PC-9 (cell line): ENCODE measurements around the gene PHKG2. TPM values are rescaled to one million over a fixed set of nuclear protein-coding genes. Genes with fewer than 3 reads are reported as not detected.

Experiments
- Bru-seq: library from RNA; stranded (reverse); fragments of 400-500 nt; gene quantifications from one replicate; lab custom pipeline; 2021; lab: Mats Ljungman, UMichigan
- BruChase-seq, 2 experiments: library from RNA; stranded (reverse); fragments of 400-500 nt; gene quantifications; one replicate each; lab custom pipeline; 2021; lab: Mats Ljungman, UMichigan
- BruUV-seq: library from RNA; stranded (reverse); fragments of 400-500 nt; replicated peaks from 2 replicates; lab custom pipeline; 2021; lab: Mats Ljungman, UMichigan
- CTCF ChIA-PET: fragments of 300-600 bp; sonication (Branson Sonifier 250); formaldehyde crosslinking; loops from one replicate; lab custom pipeline; 2022; ENCODE audit warnings: antibody characterized with exemption; lab: Charles Lee
- POLR2A ChIA-PET: fragments of 300-600 bp; sonication (Branson Sonifier 250); formaldehyde crosslinking; loops from one replicate; lab custom pipeline; 2022; ENCODE audit warnings: antibody characterized with exemption; ENCODE audit not compliant: unreplicated experiment; lab: Charles Lee
- DNase-seq, 2 experiments: peaks; one replicate each; pipeline versions ENCODE4 v3.0.0 to v3.0.0-alpha.2; 2015 to 2022; ENCODE audit warnings: mixed read lengths in 1 of 2
- H2AFZ ChIP-seq: fragments of 200-600 bp; sonication (generic); 2 replicates; pipeline ENCODE4 v1.8.1; 2017; ENCODE audit warnings: antibody characterized with exemption
- H3F3A ChIP-seq: fragments of 200-600 bp; sonication (generic); 2 replicates; pipeline ENCODE4 v1.8.1; 2017; ENCODE audit warnings: antibody characterized with exemption, mild to moderate bottlenecking, low read depth; ENCODE audit not compliant: insufficient read depth
- H3K27ac ChIP-seq: fragments of 200-600 bp; sonication (generic); 2 replicates; pipeline ENCODE4 v1.6.1; 2016; ENCODE audit warnings: mixed run types
- H3K27me3 ChIP-seq: fragments of 200-600 bp; sonication (generic); 2 replicates; pipeline ENCODE4 v1.6.1; 2016; ENCODE audit warnings: low read depth, mixed run types; ENCODE audit not compliant: insufficient read depth
- H3K36me3 ChIP-seq: fragments of 200-600 bp; sonication (generic); 2 replicates; pipeline ENCODE4 v1.6.1; 2016; ENCODE audit warnings: low read depth, mixed run types
- H3K4me1 ChIP-seq: fragments of 200-600 bp; sonication (generic); replicated peaks from 2 replicates; pipeline ENCODE4 v1.6.1; 2016; ENCODE audit warnings: mixed run types; ENCODE audit not compliant: insufficient read depth
- H3K4me2 ChIP-seq: fragments of 200-600 bp; sonication (generic); 2 replicates; pipeline ENCODE4 v1.6.1; 2017; ENCODE audit warnings: mixed run types
- H3K4me3 ChIP-seq: fragments of 200-600 bp; sonication (generic); 2 replicates; pipeline ENCODE4 v1.6.1; 2016; ENCODE audit warnings: mixed run types
- H3K79me2 ChIP-seq: fragments of 200-600 bp; sonication (generic); 2 replicates; pipeline ENCODE4 v1.6.1; 2017; ENCODE audit warnings: low read depth, mixed run types
- H3K9me2 ChIP-seq: fragments of 200-600 bp; sonication (generic); 2 replicates; pipeline ENCODE4 v1.8.1; 2017; ENCODE audit warnings: mild to moderate bottlenecking; ENCODE audit not compliant: insufficient read depth
- H3K9me3 ChIP-seq: fragments of 200-600 bp; sonication (generic); 2 replicates; pipeline ENCODE4 v1.8.1; 2016; ENCODE audit warnings: low read depth; ENCODE audit not compliant: insufficient read depth
- H4K20me1 ChIP-seq: fragments of 200-600 bp; sonication (generic); 2 replicates; pipeline ENCODE4 v1.8.1; 2017; ENCODE audit not compliant: insufficient read depth
- EZH2 ChIP-seq: fragments of 200-600 bp; sonication (generic); IDR thresholded peaks from 2 replicates; pipeline ENCODE4 v1.8.0; 2017; ENCODE audit warnings: antibody characterized with exemption, low read depth
- intact Hi-C: fragments of 100-400 bp; cut with micrococcal nuclease; formaldehyde crosslinking; loops from one replicate; pipeline ENCODE4 v1.10.0; 2022; ENCODE audit not compliant: unreplicated experiment
- long read RNA-seq: library from polyadenylated mRNA; stranded (forward); transcript quantifications from one replicate; pipeline ENCODE4 v2.0.0, GENCODE V29; 2022
- total RNA-seq: library from RNA; stranded (reverse); gene quantifications from 2 replicates; pipeline ENCODE4 v1.2.3, GENCODE V29; 2021
- TF ChIP-seq, protein P1 (sequence below): fragments of 200-600 bp; sonication (generic); conservative IDR thresholded peaks from 2 replicates; pipeline ENCODE4 v1.6.1; 2017; ENCODE audit warnings: mixed run types, antibody characterized with exemption, mild to moderate bottlenecking, moderate library complexity

PHKG2 gene, protein sequence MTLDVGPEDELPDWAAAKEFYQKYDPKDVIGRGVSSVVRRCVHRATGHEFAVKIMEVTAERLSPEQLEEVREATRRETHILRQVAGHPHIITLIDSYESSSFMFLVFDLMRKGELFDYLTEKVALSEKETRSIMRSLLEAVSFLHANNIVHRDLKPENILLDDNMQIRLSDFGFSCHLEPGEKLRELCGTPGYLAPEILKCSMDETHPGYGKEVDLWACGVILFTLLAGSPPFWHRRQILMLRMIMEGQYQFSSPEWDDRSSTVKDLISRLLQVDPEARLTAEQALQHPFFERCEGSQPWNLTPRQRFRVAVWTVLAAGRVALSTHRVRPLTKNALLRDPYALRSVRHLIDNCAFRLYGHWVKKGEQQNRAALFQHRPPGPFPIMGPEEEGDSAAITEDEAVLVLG
- 66.1 and 67.3 TPM in 2 replicates for total RNA-seq
- percentile 85 among the genes with signal in this experiment for Bru-seq, nascent RNA
- BruChase-seq, experiment 1, labeled RNA remaining after a 2-hour chase = percentile 93 among the genes with signal in this experiment
- BruChase-seq, experiment 2, labeled RNA remaining after a 6-hour chase = percentile 90 among the genes with signal in this experiment
- long read RNA-seq, full-length matches to known transcripts = 59 of 102 reads
- long read RNA-seq, partial matches to known transcripts = 14 of 102 reads
- long read RNA-seq, other reads (novel, unspliced or antisense) = 29 of 102 reads

DNA sequence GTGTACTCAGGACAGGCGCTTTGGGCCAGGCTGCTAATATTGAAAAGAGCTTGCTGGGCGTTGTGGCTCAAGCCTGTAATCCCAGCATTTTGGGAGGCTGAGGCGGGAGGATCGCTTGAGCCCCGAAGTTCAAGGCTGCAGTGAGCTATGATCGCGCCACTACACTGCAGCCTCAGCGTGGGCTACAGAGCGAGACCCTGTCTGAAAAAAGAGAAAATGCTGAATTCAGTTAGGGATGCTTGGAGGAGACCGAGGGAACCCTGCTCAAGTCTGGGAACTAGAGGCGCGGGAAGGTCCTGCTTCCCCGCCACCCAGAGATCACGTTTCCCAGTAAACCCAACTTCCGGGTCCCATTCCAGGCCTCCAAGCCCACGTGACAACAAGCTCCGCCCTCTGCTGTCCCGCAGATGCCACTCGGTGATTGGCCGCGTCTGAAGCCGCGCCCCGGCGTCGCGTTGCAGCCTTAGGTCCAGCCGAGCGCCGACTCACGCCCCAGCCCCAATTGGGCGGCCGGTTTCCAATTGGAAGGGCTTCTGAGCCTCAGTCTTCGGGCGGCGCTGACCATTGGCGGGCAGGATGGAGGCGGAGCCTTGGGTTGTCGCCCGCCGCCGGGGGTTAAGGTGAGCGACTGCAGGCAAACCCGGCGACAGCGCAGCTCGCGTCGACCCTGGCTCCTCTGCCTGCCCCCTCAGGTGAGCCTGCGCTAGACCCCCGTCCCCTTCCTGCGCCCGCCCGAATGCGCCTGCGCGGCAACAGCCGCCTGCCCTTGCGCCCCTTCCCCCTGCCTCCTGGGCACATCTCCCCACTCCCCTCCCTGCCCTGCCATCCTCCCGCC, at the start of gene PHKG2:
Gene PHKG2, plus strand, starts transcription at position 627 of the 835 bp plus-strand sequence. CDS start 396 bp downstream, outside the sequence.
- TF ChIP-seq, protein P1, sequence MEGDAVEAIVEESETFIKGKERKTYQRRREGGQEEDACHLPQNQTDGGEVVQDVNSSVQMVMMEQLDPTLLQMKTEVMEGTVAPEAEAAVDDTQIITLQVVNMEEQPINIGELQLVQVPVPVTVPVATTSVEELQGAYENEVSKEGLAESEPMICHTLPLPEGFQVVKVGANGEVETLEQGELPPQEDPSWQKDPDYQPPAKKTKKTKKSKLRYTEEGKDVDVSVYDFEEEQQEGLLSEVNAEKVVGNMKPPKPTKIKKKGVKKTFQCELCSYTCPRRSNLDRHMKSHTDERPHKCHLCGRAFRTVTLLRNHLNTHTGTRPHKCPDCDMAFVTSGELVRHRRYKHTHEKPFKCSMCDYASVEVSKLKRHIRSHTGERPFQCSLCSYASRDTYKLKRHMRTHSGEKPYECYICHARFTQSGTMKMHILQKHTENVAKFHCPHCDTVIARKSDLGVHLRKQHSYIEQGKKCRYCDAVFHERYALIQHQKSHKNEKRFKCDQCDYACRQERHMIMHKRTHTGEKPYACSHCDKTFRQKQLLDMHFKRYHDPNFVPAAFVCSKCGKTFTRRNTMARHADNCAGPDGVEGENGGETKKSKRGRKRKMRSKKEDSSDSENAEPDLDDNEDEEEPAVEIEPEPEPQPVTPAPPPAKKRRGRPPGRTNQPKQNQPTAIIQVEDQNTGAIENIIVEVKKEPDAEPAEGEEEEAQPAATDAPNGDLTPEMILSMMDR = no peak
- no peak for TF ChIP-seq EZH2
- Histone ChIP-seq H3K4me3 (peak within 1 kb of the TSS; percentile 75), H3K9me3 (no peaks in the 10 kb centered on the region), H2AFZ (no peak within 1 kb of the TSS), H3K4me1 (peaks cover 13% of the 10 kb centered on the region), H3K36me3 (peaks cover 31% of the 10 kb centered on the region), H3F3A (peaks cover 51% of the 10 kb centered on the region), H3K4me2 (peak within 1 kb of the TSS; percentile 75), H3K27me3 (no peaks in the 10 kb centered on the region), H3K9me2 (no peaks in the 10 kb centered on the region), H4K20me1 (no peaks in the 10 kb centered on the region), H3K27ac (peak within 1 kb of the TSS; percentile 53), H3K79me2 (peaks cover 23% of the 10 kb centered on the region)
- no TSS peak for BruUV-seq
- POLR2A ChIA-PET = interaction anchor here (0.6 to 1.0 kb wide), 8 partner anchors 8 to 937 kb away, joined by 3 to 11 read pairs (median 4); no protein-coding TSS in a partner anchor
- intact Hi-C loops = loop anchor here (1.0 to 2.0 kb wide), 2 partner anchors 14 to 175 kb away; partner anchors contain the start of genes CFAP119, FBXL19 and RNF40
- CTCF ChIA-PET = no interaction called here
- peak; percentile 98 to 100 for DNase-seq

DNA sequence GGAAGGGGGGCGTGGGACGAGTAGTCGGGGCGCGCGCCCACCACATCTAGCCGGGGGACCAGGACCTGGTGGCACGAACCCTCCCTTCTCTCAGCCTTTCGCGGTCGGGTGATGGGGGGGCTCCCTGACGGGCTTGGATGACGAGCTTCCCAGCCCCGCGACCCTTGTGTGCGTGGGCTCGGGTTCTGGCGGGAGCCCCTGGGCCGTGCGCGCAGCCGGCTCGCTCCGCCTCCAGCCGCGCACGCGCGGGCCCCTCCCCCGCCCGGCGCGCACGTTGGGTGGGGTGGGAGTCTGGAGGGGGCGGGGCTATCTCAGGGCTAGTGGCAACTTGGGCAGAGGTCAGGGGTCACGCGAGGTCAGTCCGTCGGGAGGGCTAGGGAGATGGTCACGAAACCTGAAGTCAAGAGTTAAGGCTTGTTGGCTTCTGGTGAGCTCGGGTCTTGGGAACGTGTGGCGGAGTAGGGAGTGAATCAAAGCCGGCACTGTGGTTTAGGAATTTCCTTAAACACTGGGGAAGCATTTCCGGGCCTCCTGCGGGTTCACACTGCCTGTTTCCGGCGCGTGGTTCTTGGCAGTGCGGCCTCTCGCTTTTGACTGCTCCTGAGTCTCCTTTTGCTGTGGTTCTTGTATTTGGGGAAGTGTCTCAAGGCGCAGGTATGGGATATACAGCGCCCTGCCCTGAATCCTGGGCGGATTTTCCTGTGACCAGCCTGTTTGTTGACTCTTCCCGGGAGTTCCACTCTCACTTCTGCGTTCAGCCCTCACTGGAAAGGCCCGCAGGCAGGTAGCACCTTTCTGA, 49.2 kb upstream of the PHKG2 start, which contains the start of gene SRCAP:
Gene SRCAP, plus strand, starts transcription at position 356 of the 799 bp plus-strand sequence. CDS start 1,654 bp downstream, outside the sequence.
- Histone ChIP-seq H2AFZ (peak within 1 kb of the TSS; percentile 82), H3K4me1 (peaks cover 22% of the 10 kb centered on the region), H3K9me2 (no peaks in the 10 kb centered on the region), H3K36me3 (peaks cover 24% of the 10 kb centered on the region), H3K9me3 (no peaks in the 10 kb centered on the region), H3K27ac (peak within 1 kb of the TSS; percentile 95), H3K79me2 (peaks cover 40% of the 10 kb centered on the region), H4K20me1 (peaks cover 34% of the 10 kb centered on the region), H3K4me2 (peak within 1 kb of the TSS; percentile 79), H3K27me3 (no peaks in the 10 kb centered on the region), H3F3A (peaks cover 27% of the 10 kb centered on the region), H3K4me3 (peak within 1 kb of the TSS; percentile 96)
- CTCF ChIA-PET = no interaction called here
- intact Hi-C loops = loop anchor here (1.0 to 2.0 kb wide), 8 partner anchors 14 to 322 kb away; partner anchors contain the start of genes CFAP119, CTF1, FBRS and RNF40
- BruUV-seq = TSS peak; percentile 42
- POLR2A ChIA-PET = interaction anchor here (0.5 kb wide), 1 partner anchor 687 kb away, joined by 5 read pairs; no protein-coding TSS in a partner anchor
- TF ChIP-seq, protein P1 = no peak
- no peak for TF ChIP-seq EZH2
- peak; percentile 70 to 92 for DNase-seq
